DOHH2 (cell line): ENCODE data around the gene SUPT6H.

Source experiments
- CTCF ChIP-seq: fragments of 200-600 bp; sonication (generic); IDR thresholded peaks from one replicate; pipeline ENCODE4 v1.5.1; 2014; ENCODE audit warnings: antibody characterized with exemption, mild to moderate bottlenecking, low read depth, low read length; ENCODE audit not compliant: poor library complexity, severe bottlenecking
- EZH2phosphoT487 ChIP-seq: fragments of 200-600 bp; sonication (generic); IDR thresholded peaks from 2 replicates; pipeline ENCODE4 v1.6.1; 2017; ENCODE audit warnings: borderline replicate concordance, mild to moderate bottlenecking, antibody characterized with exemption, low read length, moderate library complexity, mixed read lengths

GRCh38 chr17:28735242-28735722 is 73.3 kb downstream of the SUPT6H start:
- TF ChIP-seq CTCF, result no peak
- no peak for TF ChIP-seq EZH2phosphoT487
